CD4-positive, alpha-beta T cell treated with Interleukin-2 at 100 ng/mL for 4 hours (primary cell): ENCODE measurements around the gene SMIM36.
"Not testable (repeated sequence)": the region's sequence is repeated elsewhere in the genome, so short reads cannot be mapped to it uniquely, and the experiment has no call there.

ENCODE experiments used
- DNase-seq: peaks from one replicate; pipeline ENCODE4 v3.0.0-alpha.2; 2020; ENCODE audit warnings: low spot score

The SMIM36 gene

GRCh38 chr17:55510986-55511721 is at the start of gene SMIM36:
Gene SMIM36, minus strand, starts transcription at chr17:55511452.
- no peak for DNase-seq

- DNase-seq, result no peak
These were observed 44.5 kb upstream of the SMIM36 start for GRCh38 chr17:55555772-55556171.

GRCh38 chr17:55549140-55549539 is 37.9 kb upstream of the SMIM36 start:
- DNase-seq, result no peak

DNA sequence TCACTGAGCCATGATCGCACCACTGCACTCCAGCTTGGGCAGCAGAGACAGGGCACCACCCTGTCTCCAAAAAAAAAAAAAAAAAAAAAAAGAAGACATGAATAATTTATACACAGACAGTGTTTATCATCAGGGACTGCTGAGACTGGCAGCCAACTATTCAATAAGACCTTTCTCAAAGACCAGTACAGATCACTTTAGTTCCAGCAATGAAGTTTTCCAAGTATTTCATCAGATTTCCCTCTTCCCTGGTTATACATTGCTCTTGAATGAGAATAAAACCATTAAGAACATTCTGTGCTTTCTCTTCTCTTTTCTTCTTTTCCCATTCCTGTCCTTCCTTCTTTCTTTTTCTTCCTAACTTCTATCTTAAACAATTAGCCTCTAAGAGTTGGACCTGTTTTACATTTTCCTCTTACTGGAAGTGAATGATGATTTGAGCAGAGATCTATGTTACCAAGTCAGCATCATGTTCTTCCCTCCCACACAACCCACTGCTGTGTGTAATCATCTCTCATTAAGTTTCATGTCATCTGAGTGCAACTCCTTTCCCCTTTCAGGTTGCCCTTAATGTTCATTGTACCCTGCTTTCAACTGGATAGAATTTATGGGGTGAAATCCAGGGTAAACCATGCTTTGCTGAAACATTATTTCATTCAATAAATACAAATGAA is 35.9 kb upstream of the SMIM36 start:
- DNase-seq, result no peak

DNA sequence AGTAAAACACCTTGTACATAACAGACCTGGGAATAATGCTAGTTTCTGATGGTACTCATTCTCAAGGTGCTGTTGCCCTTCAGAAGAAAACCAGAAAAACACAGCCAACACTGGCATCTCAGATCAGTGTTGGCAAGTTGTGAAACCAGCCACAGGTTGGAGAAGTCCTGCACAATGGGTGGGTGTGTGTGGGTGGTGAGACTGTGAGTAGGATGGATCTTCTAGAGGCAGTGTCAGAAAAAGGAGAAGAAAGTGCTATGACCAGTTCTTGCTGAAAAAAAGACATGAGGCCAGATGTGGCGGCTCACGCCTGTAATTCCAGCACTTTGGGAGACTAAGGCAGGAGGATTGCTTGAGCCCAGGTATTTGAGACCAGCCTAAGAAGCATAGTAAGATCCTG is 35.2 kb upstream of the SMIM36 start:
- DNase-seq, result no peak

- DNase-seq, result no peak
These were observed 34.6 kb upstream of the SMIM36 start for GRCh38 chr17:55545806-55546205.

GRCh38 chr17:55543709-55544108 is 32.5 kb upstream of the SMIM36 start:
- no peak for DNase-seq

GRCh38 chr17:55540414-55541091 is 29.3 kb upstream of the SMIM36 start:
- DNase-seq, result no peak

DNA sequence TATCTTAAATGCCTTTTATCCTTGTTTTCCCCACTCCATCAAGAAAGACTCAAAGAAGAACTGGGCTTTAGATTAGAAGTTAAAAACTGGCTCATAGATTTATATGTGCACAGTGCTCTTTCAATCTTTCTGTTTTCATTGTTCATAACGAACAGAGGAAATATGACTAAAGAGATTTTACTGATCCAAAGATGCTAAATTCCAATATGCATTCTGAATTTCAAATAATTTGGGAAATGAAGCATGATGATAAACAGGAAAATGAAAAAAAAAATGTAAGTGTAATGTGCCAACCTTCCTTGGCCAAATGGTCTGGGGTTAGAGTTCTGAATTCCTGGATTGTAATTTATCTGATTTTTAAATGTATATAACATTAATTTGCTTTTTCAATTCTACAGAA is 25.0 kb upstream of the SMIM36 start:
- no peak for DNase-seq

GRCh38 chr17:55533608-55534007 is 22.4 kb upstream of the SMIM36 start:
- DNase-seq, result no peak

DNA sequence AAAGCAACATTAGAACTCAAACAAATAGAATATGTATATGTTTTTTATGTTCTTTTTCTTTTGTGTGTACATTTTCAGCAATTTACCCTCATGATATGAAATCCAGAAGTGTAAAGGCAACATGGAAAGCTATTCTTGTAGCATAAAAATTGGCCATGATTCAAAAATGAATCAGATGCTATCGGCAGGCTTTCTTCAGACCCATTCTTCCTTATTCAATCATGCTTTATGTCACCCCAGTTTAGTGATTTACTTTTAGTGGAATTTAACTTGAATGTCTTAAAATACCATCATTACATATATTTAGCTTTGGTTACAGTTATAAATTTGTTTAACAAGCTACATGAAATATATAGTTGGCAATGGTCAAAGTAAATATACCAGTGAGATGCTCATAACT is 21.4 kb upstream of the SMIM36 start:
- no peak for DNase-seq

DNA sequence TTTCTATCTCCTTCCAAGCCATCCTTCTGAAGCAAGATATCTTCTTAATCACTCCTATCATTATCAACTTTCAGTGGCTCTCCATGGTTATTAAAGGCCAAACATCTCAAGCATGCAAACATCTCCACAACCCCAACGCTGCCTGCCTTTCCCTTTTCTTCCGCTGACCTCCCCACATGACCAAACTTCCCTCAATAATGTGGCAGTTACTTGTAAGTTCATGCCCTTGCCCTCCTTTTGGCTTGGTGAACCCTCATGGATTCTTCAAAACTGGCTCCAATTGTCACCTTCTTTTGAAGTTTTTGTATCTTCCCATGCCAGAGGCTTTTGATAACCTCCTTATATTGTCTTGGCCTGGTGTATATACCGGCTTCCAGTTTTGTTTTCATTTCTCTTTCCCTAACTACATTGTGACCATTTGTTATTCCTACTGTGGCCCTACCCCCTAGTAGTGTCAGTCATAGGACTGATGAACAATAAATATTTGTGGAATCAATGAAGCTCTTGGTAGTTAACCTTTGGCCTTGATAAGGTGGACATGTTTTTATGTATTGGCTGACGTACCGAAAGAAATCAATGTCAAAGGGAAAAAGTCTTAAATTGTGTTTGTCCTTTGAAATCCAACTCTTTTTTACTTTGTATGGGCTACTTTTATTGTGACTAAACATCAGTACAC is 19.9 kb upstream of the SMIM36 start:
- no peak for DNase-seq

DNA sequence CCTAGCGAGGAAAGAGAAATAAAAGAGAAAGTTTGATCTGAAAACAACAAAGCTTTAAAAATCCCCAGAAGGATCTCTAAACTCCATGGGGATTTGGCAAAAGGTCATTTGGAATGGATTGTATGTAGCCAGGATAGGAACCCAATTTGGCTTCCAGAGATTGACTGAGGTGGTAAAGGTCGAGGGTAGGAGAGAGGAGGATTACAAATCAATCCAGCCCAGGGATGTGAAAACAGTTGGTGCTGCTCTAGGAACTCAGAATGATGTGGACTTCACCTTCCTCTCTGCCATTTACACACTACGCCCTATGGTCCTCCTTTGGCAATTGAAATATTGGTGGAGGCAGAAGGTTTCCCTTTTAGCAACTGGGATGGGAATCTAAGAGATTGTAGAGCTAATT is 18.8 kb upstream of the SMIM36 start:
- no peak for DNase-seq

DNA sequence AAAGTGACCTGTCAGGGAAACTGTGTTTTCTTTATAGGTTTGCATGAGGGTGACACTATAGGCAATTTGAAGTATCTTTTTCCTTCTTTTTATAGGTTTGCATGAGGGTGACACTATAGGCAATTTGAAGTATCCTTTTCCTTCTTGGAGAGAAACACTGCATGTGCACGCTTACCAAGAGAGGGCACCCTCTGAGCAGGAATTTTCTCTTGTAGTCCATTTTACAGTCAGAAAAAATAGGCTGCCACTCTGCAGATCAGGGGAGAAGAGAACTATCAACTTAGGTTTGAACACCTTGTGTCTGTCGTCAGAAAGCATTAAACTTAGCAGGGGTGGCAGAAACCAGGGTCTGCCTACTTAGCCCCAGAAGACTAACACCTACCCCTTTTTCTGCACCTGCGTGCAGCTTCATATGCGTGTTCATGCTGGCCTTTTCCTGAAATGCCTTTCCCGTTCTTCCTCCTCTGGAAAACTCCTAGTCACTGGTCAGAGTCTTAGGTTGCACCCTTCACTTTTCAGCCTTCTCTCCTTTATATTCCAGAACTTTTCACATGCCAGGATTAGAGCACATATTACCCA is 16.4 kb upstream of the SMIM36 start:
- no peak for DNase-seq

GRCh38 chr17:55524440-55525220 is 13.4 kb upstream of the SMIM36 start:
- DNase-seq, result no peak

DNA sequence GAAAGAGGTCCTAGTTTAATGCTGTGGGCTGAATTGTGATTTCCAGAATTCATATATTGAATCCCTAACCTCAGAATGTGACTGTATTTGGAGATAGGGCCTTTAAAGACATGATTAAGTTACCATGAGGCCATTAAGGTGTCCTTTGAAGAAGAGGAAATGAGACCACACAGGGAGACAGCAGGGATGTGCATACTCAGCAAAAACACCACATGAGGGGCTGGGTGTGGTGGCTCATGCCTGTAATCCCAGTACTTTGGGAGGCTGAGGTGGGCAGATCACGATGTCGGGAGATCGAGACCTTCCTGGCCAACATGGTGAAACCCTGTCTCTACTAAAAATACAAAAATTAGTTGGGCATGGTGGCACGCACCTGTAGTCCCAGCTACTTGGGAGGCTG is 11.8 kb upstream of the SMIM36 start:
- not testable (repeated sequence) for DNase-seq

- no peak for DNase-seq
These were observed 9.9 kb upstream of the SMIM36 start for GRCh38 chr17:55521186-55521585.

DNA sequence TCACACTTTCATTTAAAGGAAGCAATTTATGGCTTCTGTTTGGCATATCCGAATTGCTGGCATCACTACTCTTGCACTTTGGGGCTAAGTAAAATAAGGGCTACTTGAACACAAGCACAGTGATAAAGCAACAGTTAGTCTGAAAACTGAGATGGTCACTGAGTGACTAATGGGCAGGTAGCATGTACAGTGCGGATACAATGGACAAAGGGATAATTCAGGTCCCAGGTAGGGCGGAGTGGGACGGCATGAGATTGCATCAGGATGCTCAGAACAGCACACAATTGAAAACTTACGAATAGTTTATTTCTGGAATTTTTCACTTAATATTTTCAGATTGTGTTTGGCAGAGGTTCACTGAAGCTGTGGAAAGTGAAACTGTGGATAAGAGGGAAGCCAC is 9.2 kb upstream of the SMIM36 start:
- no peak for DNase-seq

DNA sequence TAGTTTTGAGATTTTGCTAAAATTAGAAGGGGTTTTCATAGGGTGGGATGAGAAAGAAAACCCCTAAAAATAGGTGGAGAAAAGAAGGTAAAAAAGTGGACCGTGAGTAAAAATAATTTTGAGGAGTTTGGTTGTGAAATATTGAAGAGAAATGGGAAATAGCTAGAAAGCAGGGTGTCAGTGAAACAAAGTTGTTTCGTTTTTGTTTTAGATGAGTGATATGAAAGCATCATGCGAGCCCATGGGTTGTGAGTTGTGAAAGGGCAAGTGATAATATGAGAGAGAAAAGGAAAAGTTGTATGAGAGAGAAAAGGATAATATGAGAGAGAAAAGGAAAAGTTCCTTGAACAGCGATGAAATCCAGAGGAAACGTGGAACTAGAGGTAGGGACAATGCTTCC is 7.3 kb upstream of the SMIM36 start:
- no peak for DNase-seq

- peak; percentile 78 for DNase-seq
These were observed 2.8 kb upstream of the SMIM36 start for GRCh38 chr17:55513885-55514590.

GRCh38 chr17:55507669-55508068 is 3.6 kb downstream of the SMIM36 start:
- not testable (repeated sequence) for DNase-seq
